ENCODE results near the gene PDSS2.
"Not testable (repeated sequence)": the region's sequence is repeated elsewhere in the genome, so short reads cannot be mapped to it uniquely, and the experiment has no call there.

The PDSS2 gene

GRCh38 chr6:107293350-107293749 lies 166.0 kb downstream of the PDSS2 start:
- Histone ChIP-seq H3K27me3 (ENCODE audit: low read length) (no peaks in the 10 kb centered on the region), H3K27ac (ENCODE audit: low read depth, low read length) (no peak overlapping the region), H3K36me3 (ENCODE audit: low read length) (no peaks in the 10 kb centered on the region), H3K9me2 (replicated peaks; ENCODE audit: insufficient read depth, low read length) (no peaks in the 10 kb centered on the region), H3K4me2 (ENCODE audit: low read depth, low read length, poor library complexity, severe bottlenecking) (no peak overlapping the region), H3K9me3 (ENCODE audit: insufficient read depth, low read length) (no peaks in the 10 kb centered on the region), H3K9ac (ENCODE audit: low read length) (no peak overlapping the region), H3K4me3 (ENCODE audit: insufficient read depth, low read length, poor library complexity, severe bottlenecking) (no peak overlapping the region), H4K20me1 (ENCODE audit: low read depth, low read length) (no peaks in the 10 kb centered on the region), H3F3A (ENCODE audit: insufficient read depth) (no peaks in the 10 kb centered on the region), H3K79me2 (ENCODE audit: insufficient read depth, low read length) (no peaks in the 10 kb centered on the region), H2AFZ (ENCODE audit: low read depth, low read length, severe bottlenecking) (no peak overlapping the region)
- no peak for TF ChIP-seq EZH2phosphoT487 (conservative IDR thresholded peaks at IDR 0.05; ENCODE audit: low read length)

- Histone ChIP-seq H3K4me3 (ENCODE audit: insufficient read depth, low read length, poor library complexity, severe bottlenecking) (no peak overlapping the region), H3K36me3 (ENCODE audit: low read length) (no peaks in the 10 kb centered on the region), H4K20me1 (ENCODE audit: low read depth, low read length) (no peaks in the 10 kb centered on the region), H2AFZ (ENCODE audit: low read depth, low read length, severe bottlenecking) (no peak overlapping the region), H3K9me3 (ENCODE audit: insufficient read depth, low read length) (no peaks in the 10 kb centered on the region), H3K9me2 (replicated peaks; ENCODE audit: insufficient read depth, low read length) (no peaks in the 10 kb centered on the region), H3K9ac (ENCODE audit: low read length) (no peak overlapping the region), H3K4me2 (ENCODE audit: low read depth, low read length, poor library complexity, severe bottlenecking) (no peak overlapping the region), H3K27ac (ENCODE audit: low read depth, low read length) (no peak overlapping the region), H3K27me3 (ENCODE audit: low read length) (no peaks in the 10 kb centered on the region), H3F3A (ENCODE audit: insufficient read depth) (no peaks in the 10 kb centered on the region), H3K79me2 (ENCODE audit: insufficient read depth, low read length) (no peaks in the 10 kb centered on the region)
- no peak for TF ChIP-seq CTCF (IDR thresholded peaks at IDR 0.05; ENCODE audit: insufficient read depth, low read length, poor library complexity, severe bottlenecking)
- TF ChIP-seq EZH2phosphoT487 (conservative IDR thresholded peaks at IDR 0.05; ENCODE audit: low read length): no peak
Measured at GRCh38 chr6:107292715-107293271, 166.6 kb downstream of the PDSS2 start.

- Histone ChIP-seq H3K9me2 (replicated peaks; ENCODE audit: insufficient read depth, low read length) (no peaks in the 10 kb centered on the region), H3K27me3 (ENCODE audit: low read length) (no peaks in the 10 kb centered on the region), H3K4me3 (ENCODE audit: insufficient read depth, low read length, poor library complexity, severe bottlenecking) (no peak overlapping the region), H2AFZ (ENCODE audit: low read depth, low read length, severe bottlenecking) (no peak overlapping the region), H3K4me2 (ENCODE audit: low read depth, low read length, poor library complexity, severe bottlenecking) (no peak overlapping the region), H3K9me3 (ENCODE audit: insufficient read depth, low read length) (no peaks in the 10 kb centered on the region), H3K36me3 (ENCODE audit: low read length) (no peaks in the 10 kb centered on the region), H3K27ac (ENCODE audit: low read depth, low read length) (no peak overlapping the region), H3K79me2 (ENCODE audit: insufficient read depth, low read length) (no peaks in the 10 kb centered on the region), H4K20me1 (ENCODE audit: low read depth, low read length) (no peaks in the 10 kb centered on the region), H3K9ac (ENCODE audit: low read length) (no peak overlapping the region), H3F3A (ENCODE audit: insufficient read depth) (no peaks in the 10 kb centered on the region)
- TF ChIP-seq CTCF (IDR thresholded peaks at IDR 0.05; ENCODE audit: insufficient read depth, low read length, poor library complexity, severe bottlenecking): no peak
- TF ChIP-seq EZH2phosphoT487 (conservative IDR thresholded peaks at IDR 0.05; ENCODE audit: low read length): no peak
Measured at GRCh38 chr6:107290491-107290890, 168.9 kb downstream of the PDSS2 start.

GRCh38 chr6:107289258-107289657 lies 170.1 kb downstream of the PDSS2 start:
- H3K27me3 ChIP-seq (ENCODE audit: low read length); H4K20me1 ChIP-seq (ENCODE audit: low read depth, low read length); H3K9me3 ChIP-seq (ENCODE audit: insufficient read depth, low read length); H3K79me2 ChIP-seq (ENCODE audit: insufficient read depth, low read length); H3F3A ChIP-seq (ENCODE audit: insufficient read depth); H3K4me2 ChIP-seq (ENCODE audit: low read depth, low read length, poor library complexity, severe bottlenecking); H3K9ac ChIP-seq (ENCODE audit: low read length); H2AFZ ChIP-seq (ENCODE audit: low read depth, low read length, severe bottlenecking); H3K27ac ChIP-seq (ENCODE audit: low read depth, low read length); H3K9me2 ChIP-seq (replicated peaks; ENCODE audit: insufficient read depth, low read length); H3K36me3 ChIP-seq (ENCODE audit: low read length); H3K4me3 ChIP-seq (ENCODE audit: insufficient read depth, low read length, poor library complexity, severe bottlenecking): not testable (repeated sequence)

GRCh38 chr6:107285683-107286082 lies 173.7 kb downstream of the PDSS2 start:
- H3K9me2 ChIP-seq (replicated peaks; ENCODE audit: insufficient read depth, low read length); H4K20me1 ChIP-seq (ENCODE audit: low read depth, low read length); H3F3A ChIP-seq (ENCODE audit: insufficient read depth); H3K36me3 ChIP-seq (ENCODE audit: low read length); H2AFZ ChIP-seq (ENCODE audit: low read depth, low read length, severe bottlenecking); H3K27me3 ChIP-seq (ENCODE audit: low read length); H3K79me2 ChIP-seq (ENCODE audit: insufficient read depth, low read length); H3K9ac ChIP-seq (ENCODE audit: low read length); H3K27ac ChIP-seq (ENCODE audit: low read depth, low read length); H3K4me2 ChIP-seq (ENCODE audit: low read depth, low read length, poor library complexity, severe bottlenecking); H3K4me3 ChIP-seq (ENCODE audit: insufficient read depth, low read length, poor library complexity, severe bottlenecking); H3K9me3 ChIP-seq (ENCODE audit: insufficient read depth, low read length): not testable (repeated sequence)

Measured in SU-DHL-6 (cell line).